ENCODE measurements around the gene ASPDH. TPM values are rescaled to one million over a fixed set of nuclear protein-coding genes. Genes with fewer than 3 reads are reported as not detected.

Gene ASPDH
- total and polyA plus RNA-seq, 7 donors, result not detected

GRCh38 chr19:50512999-50513745 lies 541 bp downstream of the ASPDH start:
- no peak for DNase-seq
- 44 to 74% methylated on average over 12 of the region's 12 CpGs for WGBS, 2 donors
- intact Hi-C loops (cut with DNase I), result loop anchor here (10.0 kb wide), 1 partner anchor 212 kb away; the partner anchor contains the start of gene CLEC11A
- Histone ChIP-seq H3K27me3 (peaks cover 0 to 14% (median 0%) of the 10 kb centered on the region in 3 donors), H3K4me3 (no peak overlapping the region), H3K4me1 (peaks cover 0 to 15% (median 9%) of the 10 kb centered on the region in 4 donors), H3K27ac (no peak overlapping the region), H3K36me3 (no peaks in the 10 kb centered on the region), H3K9me3 (no peaks in the 10 kb centered on the region)
- no peak for TF ChIP-seq EP300 (IDR thresholded peaks at IDR 0.05)
- TF ChIP-seq, protein P1, sequence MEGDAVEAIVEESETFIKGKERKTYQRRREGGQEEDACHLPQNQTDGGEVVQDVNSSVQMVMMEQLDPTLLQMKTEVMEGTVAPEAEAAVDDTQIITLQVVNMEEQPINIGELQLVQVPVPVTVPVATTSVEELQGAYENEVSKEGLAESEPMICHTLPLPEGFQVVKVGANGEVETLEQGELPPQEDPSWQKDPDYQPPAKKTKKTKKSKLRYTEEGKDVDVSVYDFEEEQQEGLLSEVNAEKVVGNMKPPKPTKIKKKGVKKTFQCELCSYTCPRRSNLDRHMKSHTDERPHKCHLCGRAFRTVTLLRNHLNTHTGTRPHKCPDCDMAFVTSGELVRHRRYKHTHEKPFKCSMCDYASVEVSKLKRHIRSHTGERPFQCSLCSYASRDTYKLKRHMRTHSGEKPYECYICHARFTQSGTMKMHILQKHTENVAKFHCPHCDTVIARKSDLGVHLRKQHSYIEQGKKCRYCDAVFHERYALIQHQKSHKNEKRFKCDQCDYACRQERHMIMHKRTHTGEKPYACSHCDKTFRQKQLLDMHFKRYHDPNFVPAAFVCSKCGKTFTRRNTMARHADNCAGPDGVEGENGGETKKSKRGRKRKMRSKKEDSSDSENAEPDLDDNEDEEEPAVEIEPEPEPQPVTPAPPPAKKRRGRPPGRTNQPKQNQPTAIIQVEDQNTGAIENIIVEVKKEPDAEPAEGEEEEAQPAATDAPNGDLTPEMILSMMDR (IDR thresholded peaks at IDR 0.05), result no peak
- no peak for TF ChIP-seq POLR2A (IDR thresholded peaks at IDR 0.05)
- no peak for TF ChIP-seq POLR2AphosphoS5 (IDR thresholded peaks at IDR 0.05)

DNA sequence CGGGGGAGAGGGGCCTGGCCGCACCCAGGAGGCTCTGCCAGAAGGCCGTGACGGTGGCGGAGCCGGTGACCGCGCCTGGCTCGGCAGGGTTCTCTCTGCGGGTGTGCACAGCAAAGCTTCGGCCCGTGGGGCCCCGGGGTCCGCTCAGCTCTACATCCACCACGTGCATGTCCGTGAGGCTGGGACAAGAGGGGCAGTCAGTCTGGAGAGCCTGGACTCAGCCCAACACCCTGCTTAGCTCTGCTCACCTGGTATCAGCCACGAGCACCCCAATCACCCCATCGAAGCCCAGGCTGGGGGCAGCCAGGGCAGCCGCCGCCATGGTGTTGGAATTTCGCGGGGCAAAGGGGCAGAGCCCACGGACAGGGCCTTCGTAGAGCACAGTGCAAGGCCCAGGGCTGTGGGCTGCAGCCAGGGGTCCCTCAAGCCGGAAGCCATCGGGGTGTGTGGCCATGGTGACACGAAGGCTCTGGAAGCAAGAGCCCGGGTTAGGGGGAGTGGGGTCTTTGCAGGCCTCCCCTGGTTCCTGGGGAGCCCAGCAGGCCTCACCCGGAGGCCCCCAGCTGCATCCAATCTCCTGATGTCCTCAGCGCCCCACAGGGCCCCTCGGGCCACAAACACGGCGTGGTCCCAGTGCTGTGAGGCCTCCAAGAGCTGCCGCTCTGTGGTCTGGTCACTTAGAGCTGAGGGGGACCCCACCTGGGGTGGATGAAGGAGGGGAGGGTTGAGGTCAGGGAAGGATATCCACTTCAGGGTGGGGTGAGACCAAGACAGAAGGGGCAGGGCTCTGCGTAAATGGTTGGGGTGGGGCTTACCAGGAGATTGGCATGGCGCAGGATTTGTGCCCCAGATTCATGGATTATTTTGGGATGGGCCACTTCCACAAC lies 1.4 kb downstream of the ASPDH start:
- no peaks in the 10 kb centered on the region for H3K36me3 ChIP-seq
- H3K4me3 ChIP-seq, result peak overlapping the region in 1 of 4 donors; percentile 88
- 83 to 91% methylated on average over 36 of the region's 36 CpGs for WGBS, 2 donors
- peak overlapping the region in 2 of 4 donors; percentile 76 to 77 for H3K27ac ChIP-seq
- H3K9me3 ChIP-seq, result no peaks in the 10 kb centered on the region
- H3K4me1 ChIP-seq, result peaks cover 0 to 15% (median 9%) of the 10 kb centered on the region in 4 donors
- no peak for DNase-seq
- TF ChIP-seq, protein P1 (IDR thresholded peaks at IDR 0.05), result no peak
- no peak for TF ChIP-seq POLR2AphosphoS5 (IDR thresholded peaks at IDR 0.05)
- no peak for TF ChIP-seq POLR2A (IDR thresholded peaks at IDR 0.05)
- TF ChIP-seq EP300 (IDR thresholded peaks at IDR 0.05), result no peak
- H3K27me3 ChIP-seq, result peaks cover 0 to 14% (median 0%) of the 10 kb centered on the region in 3 donors
- intact Hi-C loops (cut with DNase I), result loop anchor here (10.0 kb wide), 1 partner anchor 212 kb away; the partner anchor contains the start of gene CLEC11A

GRCh38 chr19:50511069-50511822 lies 2.5 kb downstream of the ASPDH start, which contains the start of gene JOSD2:
Gene JOSD2 (minus strand): TSS chr19:50511191. CDS start chr19:50510431, 760 bp downstream.
- Histone ChIP-seq H3K27ac (peak within 1 kb of the TSS; percentile 76 to 80 (median 78)), H3K9me3 (no peaks in the 10 kb centered on the region), H3K4me1 (peaks cover 0 to 15% (median 9%) of the 10 kb centered on the region in 4 donors), H3K27me3 (peaks cover 0 to 10% (median 0%) of the 10 kb centered on the region in 3 donors), H3K36me3 (peaks cover 0 to 2% (median 0%) of the 10 kb centered on the region in 4 donors), H3K4me3 (peak within 1 kb of the TSS; percentile 56 to 94 (median 80))
- TF ChIP-seq EP300 (IDR thresholded peaks at IDR 0.05) (peak in 1 of 4 donors; percentile 50), POLR2AphosphoS5 (IDR thresholded peaks at IDR 0.05) (peak; percentile 56 to 84 (median 76)), POLR2A (IDR thresholded peaks at IDR 0.05) (peak in 1 of 2 donors; percentile 62)
- TF ChIP-seq, protein P1 (IDR thresholded peaks at IDR 0.05), result no peak
- intact Hi-C loops (cut with DNase I), result loop anchor here (1.0 to 10.0 kb wide), 3 partner anchors 35 to 214 kb away; partner anchors contain the start of genes CLEC11A, EMC10 and GARIN5A
- peak; percentile 99 for DNase-seq
- 2% methylated on average over 69 of the region's 69 CpGs for WGBS, 2 donors

DNA sequence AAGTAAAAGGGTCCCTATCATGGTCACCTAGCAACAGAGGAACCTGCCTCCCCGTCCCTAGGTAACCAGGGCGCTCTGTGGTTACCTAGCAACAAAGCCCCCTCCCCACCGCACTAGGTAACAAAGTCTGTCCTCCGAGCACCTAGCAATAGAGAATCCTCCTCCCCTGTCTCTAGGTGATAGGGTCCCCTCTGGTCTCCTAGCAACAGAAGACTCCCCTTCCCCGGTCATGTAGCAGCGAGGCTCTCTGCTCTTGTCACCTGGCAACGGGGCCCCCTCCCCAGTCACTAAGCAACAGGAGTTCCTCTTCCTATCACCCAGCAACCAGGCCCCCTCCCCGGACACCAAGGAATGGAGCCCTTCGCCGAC lies 3.0 kb downstream of the ASPDH start:
- Histone ChIP-seq H3K4me1 (peaks cover 0 to 15% (median 9%) of the 10 kb centered on the region in 4 donors), H3K36me3 (peaks cover 0 to 7% (median 0%) of the 10 kb centered on the region in 4 donors), H3K4me3 (peak overlapping the region; percentile 56 to 94 (median 80)), H3K27me3 (peaks cover 0 to 7% (median 0%) of the 10 kb centered on the region in 3 donors), H3K9me3 (no peaks in the 10 kb centered on the region), H3K27ac (peak overlapping the region; percentile 76 to 80 (median 78))
- TF ChIP-seq EP300 (IDR thresholded peaks at IDR 0.05) (no peak), POLR2AphosphoS5 (IDR thresholded peaks at IDR 0.05) (no peak), POLR2A (IDR thresholded peaks at IDR 0.05) (no peak)
- TF ChIP-seq, protein P1 (IDR thresholded peaks at IDR 0.05), result no peak
- intact Hi-C loops (cut with DNase I), result loop anchor here (1.0 to 10.0 kb wide), 3 partner anchors 34 to 214 kb away; partner anchors contain the start of genes CLEC11A, EMC10 and GARIN5A
- 9% methylated on average over 10 of the region's 10 CpGs for WGBS, 2 donors
- no peak for DNase-seq
